ENCODE results near the gene TMEM95. TPM values are rescaled to one million over a fixed set of nuclear protein-coding genes. Genes with fewer than 3 reads are reported as not detected.

Gene TMEM95
- total and polyA plus RNA-seq, 2 of the 8 experiments (the other 6 are each of a cell fraction or from before 2014, with no cell fraction given): not detected

GRCh38 chr17:7391307-7391706 lies 36.4 kb downstream of the TMEM95 start:
- Histone ChIP-seq H4K91ac (replicated peaks; ENCODE audit: insufficient read length, low read length) (no peak overlapping the region), H2AK5ac (ENCODE audit: low read depth, low read length) (no peak overlapping the region), H3K14ac (ENCODE audit: insufficient read length) (no peak overlapping the region), H2BK20ac (ENCODE audit: low read length) (no peak overlapping the region), H3K4me1 (replicated peaks in 1 of 4; ENCODE audit: control insufficient read depth in 3 of 4, insufficient read depth in 4 of 4, low read length in 3 of 4) (peaks cover 0 to 9% (median 3%) of the 10 kb centered on the region in 4 experiments; a peak in 6 of 7 replicates), H3K23ac (ENCODE audit: insufficient read length) (no peak overlapping the region), H4K5ac (ENCODE audit: insufficient read length, low read depth, low read length) (no peak overlapping the region), H2AFZ (ENCODE audit: low read length) (no peak overlapping the region), H3K9me3 (ENCODE audit: insufficient read depth in 2 of 2, low read depth in 1 of 2, low read length in 1 of 2) (no peaks in the 10 kb centered on the region), H4K20me1 (replicated peaks in 1 of 2; ENCODE audit: control insufficient read depth in 1 of 2, insufficient read depth in 2 of 2, low read length in 2 of 2) (peaks cover 2 to 10% of the 10 kb centered on the region in 2 experiments), H2BK120ac (replicated peaks; ENCODE audit: low read depth, low read length) (no peak overlapping the region), H3K27ac (ENCODE audit: low read depth, low read length) (no peak overlapping the region), H2BK5ac (ENCODE audit: low read depth, low read length) (no peak overlapping the region), H3K27me3 (replicated peaks in 1 of 4; ENCODE audit: control insufficient read depth in 3 of 4, extremely low read depth in 1 of 4, insufficient read depth in 3 of 4, low read length in 3 of 4) (no peaks in the 10 kb centered on the region), H3K18ac (ENCODE audit: extremely low read depth, low read length) (no peak overlapping the region), H3K79me1 (ENCODE audit: low read depth, low read length) (no peaks in the 10 kb centered on the region; the same call in 1 of the 2 replicates), H3K4me3 (ENCODE audit: extremely low read depth in 1 of 4, insufficient read depth in 2 of 4, low read depth in 3 of 4, low read length in 4 of 4) (no peak overlapping the region), H4K8ac (ENCODE audit: extremely low read depth, insufficient read depth, low read length) (no peak overlapping the region), H3K23me2 (ENCODE audit: low read depth, low read length) (peaks cover 14% of the 10 kb centered on the region; the same call in 1 of the 2 replicates), H3K79me2 (ENCODE audit: control insufficient read depth in 1 of 2, insufficient read depth in 2 of 2, low read length in 2 of 2) (no peaks in the 10 kb centered on the region), H3K9ac (replicated peaks in 1 of 4; ENCODE audit: extremely low read depth in 1 of 4, low read depth in 3 of 4, low read length in 3 of 4) (no peak overlapping the region), H2BK15ac (ENCODE audit: low read length) (no peak overlapping the region), H3K56ac (replicated peaks; ENCODE audit: insufficient read length, low read depth, low read length) (no peak overlapping the region), H3K4me2 (ENCODE audit: insufficient read depth in 1 of 2, low read depth in 2 of 2, low read length in 2 of 2) (no peak overlapping the region), H2BK12ac (ENCODE audit: low read depth, low read length) (no peak overlapping the region), H3K36me3 (ENCODE audit: control insufficient read depth in 2 of 4, insufficient read depth in 4 of 4, low read length in 3 of 4) (peaks cover 0 to 30% (median 10%) of the 10 kb centered on the region in 4 experiments; a peak in 5 of 8 replicates), H3K4ac (replicated peaks; ENCODE audit: insufficient read length, low read depth, low read length) (no peak overlapping the region)
- WGBS, 2 experiments (ENCODE audit: extremely low coverage in 1 of 2, insufficient coverage in 1 of 2, insufficient read length in 1 of 2, insufficient replicate concordance in 2 of 2, low coverage in 1 of 2, low lambda C conversion rate in 2 of 2, missing lambda C conversion rate in 1 of 2): 93% methylated on average over 2 of the region's 2 CpGs; no CpG with 5 or more reads in 1 of the 2 experiments
- CTCF ChIA-PET (ENCODE audit: partially characterized antibody): interaction anchor here (1.5 to 2.8 kb wide), 2 partner anchors 65 to 170 kb away, joined by 5 to 8 read pairs; partner anchors contain the start of gene SENP3
- POLR2A ChIA-PET (ENCODE audit: partially characterized antibody): interaction anchor here (1.3 to 4.9 kb wide), 2 partner anchors 12 to 17 kb away, joined by 4 to 29 read pairs; partner anchors contain the start of gene TMEM256
- FAIRE-seq (no peak), DNase-seq (ENCODE audit: low read depth in 1 of 2, low spot score in 2 of 2) (no peak)
- no peak for TF ChIP-seq NRF1 (IDR thresholded peaks at IDR 0.05; ENCODE audit: low read depth, low read length)
- TF ChIP-seq CREB1 (IDR thresholded peaks at IDR 0.05): no peak
- TF ChIP-seq JUND (IDR thresholded peaks at IDR 0.05; ENCODE audit: low read length): no peak
- TF ChIP-seq SP4 (IDR thresholded peaks at IDR 0.05; ENCODE audit: low read length): no peak
- TF ChIP-seq RBBP5 (IDR thresholded peaks at IDR 0.05; ENCODE audit: borderline replicate concordance, low read depth, low read length): no peak
- no peak for TF ChIP-seq MAX (IDR thresholded peaks at IDR 0.05)
- TF ChIP-seq RFX5 (IDR thresholded peaks at IDR 0.05; ENCODE audit: borderline replicate concordance, low read depth, low read length): no peak
- no peak for TF ChIP-seq EP300 (IDR thresholded peaks at IDR 0.05; ENCODE audit: borderline replicate concordance in 1 of 2, low read depth in 2 of 2, low read length in 2 of 2)
- no peak for TF ChIP-seq TCF12 (IDR thresholded peaks at IDR 0.05; ENCODE audit: low read depth, low read length)
- TF ChIP-seq SRF (IDR thresholded peaks at IDR 0.05; ENCODE audit: low read depth, low read length): no peak
- TF ChIP-seq GTF2F1 (IDR thresholded peaks at IDR 0.05; ENCODE audit: borderline replicate concordance, low read depth, low read length): no peak
- no peak for TF ChIP-seq TAF7 (optimal IDR thresholded peaks at IDR 0.05; ENCODE audit: borderline replicate concordance, low read depth, low read length)
- TF ChIP-seq KDM5A (IDR thresholded peaks at IDR 0.05; ENCODE audit: low read length): no peak
- no peak for TF ChIP-seq SIX5 (IDR thresholded peaks at IDR 0.05; ENCODE audit: low read depth, low read length)
- no peak for TF ChIP-seq MAFK (IDR thresholded peaks at IDR 0.05; ENCODE audit: low read depth, low read length)

Measured in H1 (cell line).